ENCODE results near the gene ASB13.
"Not testable (repeated sequence)": the region's sequence is repeated elsewhere in the genome, so short reads cannot be mapped to it uniquely, and the experiment has no call there.

Gene ASB13

DNA sequence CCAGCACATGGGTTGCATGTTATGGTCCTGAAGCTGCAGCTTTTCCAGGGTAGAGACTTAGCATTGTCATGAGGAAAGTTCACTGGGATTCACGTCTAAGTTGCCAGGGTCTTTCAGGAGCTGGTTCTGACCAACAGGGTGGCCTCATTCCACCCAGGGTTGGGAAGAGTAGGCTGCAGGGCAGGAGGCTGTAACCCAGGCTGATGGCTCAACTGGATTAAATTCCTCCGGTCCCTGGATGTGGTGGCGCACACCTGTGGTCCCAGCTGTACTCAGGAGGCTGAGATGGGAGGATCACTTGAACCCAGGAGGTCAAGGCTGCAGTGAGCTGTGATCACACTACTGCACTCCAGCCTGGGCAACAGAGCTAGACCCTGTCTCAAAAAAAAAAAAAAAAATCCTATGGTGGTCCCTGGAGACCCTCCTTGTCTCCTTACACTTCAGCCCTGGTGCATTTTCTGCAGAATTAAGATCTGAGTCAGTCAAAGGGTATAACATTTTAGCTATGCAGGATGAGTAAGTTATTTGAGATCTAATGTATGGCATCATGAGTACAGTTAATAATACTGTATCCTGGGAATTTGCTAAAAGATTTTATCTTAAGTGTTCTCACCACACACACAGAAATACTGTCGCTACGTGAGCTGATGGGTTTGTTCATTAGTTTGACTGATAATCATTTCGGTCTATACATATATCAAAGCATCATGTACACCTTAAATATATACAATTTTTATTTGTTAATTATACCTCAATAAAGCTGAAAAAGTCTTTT is 44.0 kb downstream of the ASB13 start:
- DNase-seq, result no peak

DNA sequence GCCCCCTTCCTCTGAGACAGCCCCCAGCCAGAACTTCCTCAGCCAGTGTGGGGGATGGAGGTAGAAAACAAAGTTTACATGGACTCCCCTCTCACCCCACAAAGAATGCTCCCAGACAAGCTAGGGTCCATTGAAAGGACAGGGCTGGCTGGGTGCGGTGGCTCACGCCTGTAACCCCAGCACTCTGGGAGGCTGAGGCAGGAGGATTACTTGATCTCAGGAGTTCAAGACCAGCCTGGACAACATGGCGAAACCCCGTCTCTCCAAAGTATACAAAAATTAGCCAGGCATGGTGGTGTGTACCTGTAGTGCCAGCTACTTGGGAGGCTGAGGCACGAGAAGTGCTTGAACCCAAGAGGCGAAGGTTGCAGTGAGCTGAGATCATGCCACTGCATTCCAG is 45.0 kb downstream of the ASB13 start:
- not testable (repeated sequence) for DNase-seq

DNA sequence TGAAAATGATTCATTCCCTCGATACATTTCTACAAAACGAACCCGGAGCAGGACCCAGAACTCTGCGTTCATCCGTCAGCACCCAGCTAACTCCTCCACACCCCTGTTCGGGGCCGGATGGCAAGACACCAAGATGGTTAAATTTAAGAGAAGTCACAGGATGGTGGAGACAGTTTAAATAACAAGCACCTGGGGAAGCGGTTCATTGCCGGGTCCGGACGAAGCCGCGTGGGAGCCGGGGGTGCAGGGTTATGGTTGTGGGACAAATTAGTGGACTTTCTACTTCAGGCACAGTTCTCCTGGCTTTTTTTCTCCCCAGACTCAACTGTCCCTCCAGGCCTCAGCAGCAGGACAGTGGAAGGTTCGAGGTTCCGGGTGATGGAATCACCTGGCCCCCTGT is 45.4 kb downstream of the ASB13 start:
- no peak for DNase-seq

DNA sequence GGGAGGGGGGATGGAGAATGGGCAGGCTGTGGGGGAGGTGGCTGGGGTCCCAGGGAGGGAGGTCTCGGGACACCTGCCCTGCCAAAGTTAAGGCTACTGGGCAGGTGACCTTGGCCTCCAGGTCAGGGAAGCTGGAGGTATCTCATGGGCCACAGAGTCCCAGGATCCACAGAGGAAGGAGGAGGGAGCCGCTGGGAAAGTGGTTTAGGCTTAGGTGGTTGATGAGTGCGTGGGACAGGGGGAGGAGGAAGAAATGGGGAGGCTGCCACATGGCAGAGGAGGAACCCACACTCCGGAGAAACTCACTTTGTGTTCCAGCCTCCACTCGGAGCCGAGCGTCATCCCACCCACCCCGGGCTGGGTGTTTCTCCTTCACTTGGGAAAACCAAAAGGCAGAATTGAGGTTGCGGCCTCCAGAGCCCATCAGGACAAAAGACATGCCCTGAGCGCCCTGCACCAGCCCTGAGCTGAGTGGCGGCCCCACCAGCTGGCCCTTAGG is 46.1 kb downstream of the ASB13 start:
- no peak for DNase-seq

DNA sequence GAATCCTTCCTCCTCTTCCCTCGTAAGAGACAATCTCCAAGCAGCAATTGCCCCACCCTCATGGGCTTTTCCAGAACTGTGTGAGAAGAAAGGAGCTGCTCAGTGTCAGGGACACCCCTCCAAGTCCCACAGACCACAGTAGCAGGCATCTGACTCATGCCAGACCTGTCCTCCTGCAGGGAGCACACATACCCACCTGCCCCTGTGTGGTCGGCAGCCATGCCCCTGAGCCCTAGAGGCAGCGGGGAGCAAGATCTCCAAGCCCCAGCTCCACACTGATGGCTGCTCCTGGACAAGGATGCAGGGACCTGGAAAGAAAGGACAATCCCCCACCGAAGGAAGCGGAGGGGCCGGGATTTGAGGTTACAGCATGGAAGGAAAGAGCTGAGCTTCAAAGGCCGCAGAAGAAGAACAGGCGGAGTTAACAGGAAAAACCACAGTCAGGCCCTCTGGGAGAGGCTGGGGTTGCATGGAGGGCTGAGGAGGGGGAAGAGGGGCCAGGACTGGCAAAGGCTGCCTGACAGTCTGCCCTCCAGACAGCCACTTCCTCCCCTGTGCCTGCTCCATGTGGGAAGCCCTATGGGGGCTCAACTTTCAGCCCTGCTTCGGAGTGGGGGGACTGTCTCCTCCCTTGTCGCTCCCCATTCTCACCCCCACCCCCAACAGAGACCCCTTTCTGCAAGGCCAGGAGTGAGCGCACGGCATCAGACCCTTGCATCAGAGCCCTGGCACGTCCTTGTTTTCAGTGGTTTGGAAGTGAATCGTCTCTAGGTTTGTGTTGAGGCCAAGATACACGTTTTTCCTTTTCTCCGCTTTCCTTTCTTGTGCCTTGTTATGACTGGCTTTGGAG is 46.8 kb downstream of the ASB13 start:
- no peak for DNase-seq

DNA sequence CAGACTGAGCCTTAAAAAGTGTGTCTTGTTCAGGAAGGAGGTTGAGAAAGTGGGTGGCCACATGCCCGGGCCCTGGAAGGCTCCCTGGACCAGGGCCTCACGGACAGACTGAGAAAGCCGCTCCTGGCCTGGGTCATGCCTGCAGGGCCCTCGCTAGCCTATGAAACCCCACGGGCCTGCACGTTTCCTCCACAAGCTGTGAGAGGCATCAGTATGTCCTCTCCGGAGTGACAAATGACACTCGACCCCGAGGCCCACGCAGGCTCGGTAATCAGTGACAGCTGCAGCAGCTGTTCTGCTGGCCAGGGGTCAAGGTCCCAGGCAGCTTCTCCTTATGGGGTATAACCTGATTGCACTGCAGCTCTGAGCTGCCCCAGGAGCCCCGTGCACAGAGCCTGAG is 47.6 kb downstream of the ASB13 start:
- no peak for DNase-seq

DNA sequence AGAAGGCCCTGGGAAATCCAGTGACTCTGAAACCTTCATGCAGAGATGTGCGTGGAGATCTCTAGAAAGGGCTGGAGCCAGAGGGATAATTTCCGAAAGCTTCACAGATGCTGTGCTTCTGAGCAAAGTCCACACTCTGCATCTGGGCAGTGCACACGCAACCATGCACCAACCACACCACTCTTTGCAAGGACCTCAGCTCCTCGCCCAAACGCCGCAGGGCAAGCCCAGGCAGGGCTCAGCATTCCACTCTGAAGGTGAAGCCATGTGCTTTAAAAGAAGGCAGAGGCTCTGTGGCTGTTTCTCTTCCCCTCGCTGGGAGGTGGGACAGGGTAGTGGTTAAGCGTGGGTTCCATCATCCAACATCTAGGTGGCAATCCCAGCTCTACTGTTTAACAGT is 48.4 kb downstream of the ASB13 start:
- no peak for DNase-seq

DNA sequence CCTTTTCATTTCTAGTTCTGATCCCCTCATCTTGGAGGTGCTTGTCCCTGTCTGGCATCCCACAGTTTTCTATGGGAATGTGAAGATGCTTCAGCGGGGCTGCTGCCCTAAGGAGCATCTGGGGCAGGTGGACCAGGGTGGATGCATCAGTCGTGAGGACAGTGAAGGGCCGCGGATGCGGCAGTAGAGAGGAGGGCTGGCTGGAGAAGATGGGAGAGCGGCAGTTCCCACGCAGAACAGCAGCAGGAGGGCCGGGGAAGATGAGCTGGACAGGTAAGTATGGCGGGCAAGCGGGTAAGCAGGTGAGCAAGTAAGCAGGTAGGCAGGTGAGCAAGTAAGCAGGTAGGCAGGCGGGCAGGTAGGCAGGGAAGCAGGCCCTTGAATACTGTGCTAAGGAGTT is 48.9 kb downstream of the ASB13 start:
- DNase-seq, result no peak

DNA sequence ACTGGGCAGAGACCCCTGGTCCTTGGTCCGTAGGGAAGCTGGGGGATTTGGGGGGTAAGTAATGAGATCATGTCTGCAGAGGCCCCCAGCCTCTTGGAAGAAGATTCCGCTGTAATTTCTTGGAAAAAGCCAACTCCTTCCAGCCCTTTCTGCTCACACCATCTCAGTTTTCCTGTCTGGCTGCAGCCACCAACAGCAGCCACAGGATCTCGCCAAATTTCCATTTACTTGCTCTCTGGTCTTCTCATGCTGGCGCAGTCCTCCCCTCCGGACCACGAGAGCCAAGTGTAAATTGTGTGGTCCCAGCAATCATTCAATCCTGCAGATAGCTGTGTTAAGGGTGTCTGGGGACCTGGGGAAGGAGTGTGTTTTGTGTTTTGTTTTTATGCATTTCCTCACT is 49.6 kb downstream of the ASB13 start:
- DNase-seq, result no peak

DNA sequence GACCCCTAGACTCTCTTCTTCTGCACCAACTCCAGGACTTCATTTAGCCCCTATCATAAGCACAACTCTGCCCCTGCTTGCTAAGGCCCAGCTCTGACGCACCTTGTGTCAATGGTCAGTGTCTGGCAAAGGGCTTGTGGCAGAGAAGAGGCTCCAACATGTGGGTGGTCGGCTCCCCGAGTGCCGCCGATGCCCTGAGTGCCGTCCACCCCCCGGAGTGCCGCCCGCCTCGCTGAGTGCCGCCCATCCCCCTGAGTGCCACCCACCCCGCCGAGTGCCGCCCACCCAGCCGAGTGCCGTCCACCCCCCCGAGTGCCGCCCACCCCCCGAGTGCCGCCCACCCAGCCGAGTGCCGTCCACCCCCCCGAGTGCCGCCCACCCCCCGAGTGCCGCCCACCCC is 50.3 kb downstream of the ASB13 start:
- no peak for DNase-seq

DNA sequence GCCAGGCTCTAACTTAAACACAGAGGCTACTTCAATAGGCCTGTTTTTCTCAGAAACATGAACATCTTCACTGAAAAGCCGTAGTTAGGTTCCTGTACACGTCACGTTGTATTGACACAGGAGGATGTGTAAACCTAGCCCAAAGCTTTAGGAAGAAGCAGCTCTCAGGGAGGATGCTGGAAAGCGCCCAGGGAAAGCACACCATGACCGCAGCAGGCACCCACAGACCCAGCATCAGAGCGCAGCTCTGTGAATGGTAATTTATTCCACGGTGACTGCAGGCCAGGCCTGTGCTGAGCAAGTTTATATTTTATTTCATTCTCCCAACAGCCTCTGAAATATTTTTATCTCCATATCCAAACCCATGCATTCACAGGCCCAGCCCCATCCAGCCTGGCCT is 51.1 kb downstream of the ASB13 start:
- no peak for DNase-seq

DNA sequence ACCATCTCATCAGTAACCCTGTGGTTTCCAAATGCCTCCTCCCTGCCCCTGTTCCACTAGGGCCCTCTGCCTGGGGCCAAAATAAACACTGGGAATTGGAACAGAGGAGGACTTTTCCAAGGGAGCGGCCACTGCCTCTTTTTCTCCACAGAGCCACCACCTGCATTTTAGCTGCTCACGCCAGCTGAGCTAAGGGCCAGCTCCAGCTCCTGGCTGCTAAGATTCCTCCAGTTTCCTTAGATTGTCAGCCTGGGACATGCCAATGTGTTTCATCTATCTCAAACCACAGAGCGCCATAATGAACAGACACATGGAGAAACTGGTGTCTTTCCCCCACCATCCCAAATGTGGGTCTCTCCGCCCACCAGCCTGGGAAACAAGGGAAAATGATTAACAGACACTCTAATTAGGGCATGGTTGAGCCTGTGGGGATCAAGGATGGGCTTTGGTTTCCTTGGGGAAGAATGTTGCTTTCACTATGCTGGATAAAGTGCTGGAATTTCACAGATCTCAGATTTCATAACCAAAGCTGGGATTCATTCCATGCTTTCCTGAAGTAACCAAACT is 52.2 kb downstream of the ASB13 start:
- no peak for DNase-seq

DNA sequence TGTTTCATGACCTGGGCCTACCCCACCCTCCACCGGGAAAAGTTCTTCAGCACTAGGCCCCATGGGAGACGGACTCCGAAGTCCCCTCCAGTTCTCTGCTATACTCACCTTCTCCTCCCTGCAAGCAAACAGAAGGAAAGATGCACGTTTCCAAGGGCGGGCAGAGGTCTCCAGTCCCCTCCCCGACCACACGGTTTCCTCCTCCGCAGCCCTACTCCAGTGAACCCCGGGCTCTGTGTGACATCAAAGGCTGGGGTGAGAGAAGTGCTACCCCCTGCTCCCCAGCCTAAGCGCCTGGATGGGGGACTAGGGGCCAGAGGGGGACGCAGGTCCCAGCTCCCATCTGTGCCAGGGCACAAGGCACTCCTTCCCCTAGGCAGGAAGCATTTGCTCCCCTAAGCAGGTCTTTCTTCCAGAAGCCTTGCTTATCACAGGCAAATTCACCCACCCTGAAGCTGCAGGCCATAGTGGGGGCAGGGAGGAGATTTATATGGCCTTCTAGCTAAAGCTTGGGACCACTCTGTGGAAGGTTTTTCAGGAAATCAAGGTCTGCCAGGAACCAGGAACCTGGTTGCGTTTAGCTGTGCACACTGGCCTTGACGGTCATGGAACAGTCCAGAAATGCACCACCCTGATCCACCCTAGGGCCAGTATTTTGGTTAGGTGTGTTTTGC is 52.8 kb downstream of the ASB13 start:
- DNase-seq, result no peak

DNA sequence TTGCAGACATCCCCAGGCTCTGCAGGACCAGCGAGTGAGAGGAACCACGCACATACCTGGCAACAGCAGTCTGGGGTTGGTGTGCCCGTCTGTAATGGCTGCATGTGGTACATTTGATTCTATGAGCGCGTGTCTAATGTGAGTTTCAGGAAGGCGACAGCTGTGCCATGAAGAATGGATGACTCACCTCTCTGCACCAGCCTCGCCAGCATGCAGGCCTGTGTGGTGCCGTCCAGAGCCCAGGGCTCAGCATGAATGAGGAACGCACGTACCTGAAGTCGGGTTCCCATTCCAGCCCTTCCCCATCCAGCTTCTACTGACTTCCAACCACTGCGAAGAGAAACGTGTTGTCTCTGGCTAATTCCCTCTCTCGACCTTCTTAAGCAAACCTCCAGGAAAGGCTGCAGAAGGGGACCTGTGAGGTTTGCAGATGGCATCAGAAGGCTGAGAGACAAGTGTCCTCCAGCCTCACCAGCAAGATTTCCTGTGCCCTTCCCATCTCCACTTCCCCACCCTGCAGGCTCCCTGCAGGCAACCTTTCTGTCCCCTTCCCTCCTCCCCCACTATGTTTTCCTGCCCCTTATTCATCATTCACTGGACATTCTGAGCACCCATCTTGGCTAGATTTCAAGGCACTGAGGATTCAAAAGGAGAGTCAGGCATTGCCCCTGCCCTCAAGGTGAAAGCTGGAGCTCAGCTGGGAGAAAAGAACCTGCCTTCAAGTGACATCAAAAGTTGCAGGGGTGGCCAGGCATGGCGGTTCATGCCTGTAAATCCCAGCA is 54.3 kb downstream of the ASB13 start:
- DNase-seq, result no peak

DNA sequence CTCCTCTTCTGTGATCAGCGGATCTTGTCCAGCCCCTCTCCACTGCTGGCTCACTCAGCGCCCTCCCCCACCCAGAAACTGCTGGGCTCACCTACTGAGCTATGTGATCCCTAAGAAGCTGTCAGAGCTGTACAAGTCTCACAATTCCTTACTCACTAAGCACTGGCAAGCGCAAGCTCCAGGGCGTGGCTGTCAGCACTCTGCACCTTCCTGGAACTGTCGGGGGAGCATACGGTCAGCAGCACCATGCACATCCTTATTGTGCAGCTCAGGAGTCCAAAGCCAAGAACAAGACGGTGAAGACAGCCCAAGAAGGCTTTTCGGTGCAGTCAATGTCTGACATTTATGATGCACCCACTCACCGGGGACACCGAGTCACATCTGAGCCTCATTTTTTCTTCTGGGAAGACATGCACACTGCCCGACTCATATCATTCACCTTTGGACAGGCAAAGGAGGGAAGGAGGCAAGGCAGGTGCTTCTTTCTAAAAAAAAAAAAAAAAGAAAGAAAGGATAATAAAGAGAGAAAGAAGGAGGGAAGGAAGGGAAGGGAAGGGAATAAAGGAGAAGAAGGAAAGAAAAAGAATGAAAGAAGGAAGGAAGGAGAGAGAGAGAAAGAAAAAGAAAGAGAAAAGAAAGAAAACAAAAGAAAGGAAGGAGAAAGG is 56.3 kb downstream of the ASB13 start:
- DNase-seq, result no peak

DNA sequence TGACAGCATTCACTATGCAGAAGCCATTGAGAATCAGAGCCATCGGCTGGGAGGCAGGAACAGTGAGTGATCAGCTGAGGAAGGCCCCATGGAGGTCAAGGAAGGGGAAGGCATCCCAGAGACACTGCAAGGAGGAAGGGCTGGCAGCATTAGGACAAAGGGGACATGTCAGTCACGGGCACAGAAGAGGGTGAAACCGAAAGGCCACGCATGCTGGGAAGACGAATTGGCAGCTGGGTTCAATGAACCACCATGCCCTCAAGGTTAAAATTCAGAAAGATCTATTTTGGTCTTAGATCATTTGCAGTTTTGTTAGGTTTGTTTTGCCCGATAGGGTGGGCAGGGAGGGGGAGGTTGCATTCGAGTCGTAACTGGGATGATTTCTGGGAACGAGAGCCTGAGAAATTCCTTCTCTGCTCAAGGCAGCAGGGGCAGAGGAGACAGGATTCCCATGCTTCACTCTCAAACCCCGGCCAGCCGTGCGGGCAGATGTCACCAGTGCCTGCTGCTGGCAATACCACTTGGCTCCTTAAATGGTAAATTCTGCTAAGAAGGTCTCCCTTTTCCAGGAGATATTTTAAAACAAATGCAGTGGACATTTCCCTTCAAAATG is 57.7 kb downstream of the ASB13 start:
- DNase-seq, result no peak

DNA sequence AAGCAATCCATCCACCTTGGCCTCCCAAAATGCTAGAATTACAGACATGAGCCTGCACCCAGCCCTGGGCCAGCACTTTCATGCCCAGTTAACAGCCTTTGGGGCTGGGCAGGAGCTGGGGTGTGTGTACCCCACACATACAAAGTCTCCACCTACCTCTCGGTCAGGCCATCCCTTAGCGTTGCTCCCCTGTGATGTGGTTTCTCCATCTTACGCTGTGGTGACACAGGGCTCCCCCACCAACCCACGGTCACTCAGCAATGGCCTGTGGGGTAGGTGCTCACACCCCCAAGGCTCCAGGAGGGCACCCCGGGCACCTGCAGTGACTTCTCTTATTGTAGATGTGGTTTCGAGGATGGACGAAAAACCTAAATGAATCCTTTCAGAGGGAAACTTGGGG is 58.8 kb downstream of the ASB13 start:
- no peak for DNase-seq

DNA sequence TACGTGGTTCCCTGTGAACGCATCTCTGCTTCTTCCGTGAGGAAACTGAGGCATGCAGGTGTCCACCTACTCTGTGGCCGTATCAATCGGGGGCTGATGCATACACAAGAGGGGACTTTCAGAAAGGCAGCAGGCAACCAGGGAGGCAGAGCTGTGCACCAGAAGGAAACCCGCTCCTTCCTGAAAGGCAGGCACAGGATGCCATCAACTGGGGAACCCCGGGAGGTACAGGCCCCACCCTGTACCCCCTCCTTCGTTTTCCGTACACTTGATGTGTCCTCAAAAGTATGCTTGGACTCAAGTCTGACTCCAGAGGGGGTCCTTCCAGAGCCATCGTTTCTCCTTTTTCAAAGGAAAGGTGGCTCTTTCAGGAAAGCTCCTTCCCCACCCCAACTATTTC is 59.5 kb downstream of the ASB13 start:
- DNase-seq, result no peak

DNA sequence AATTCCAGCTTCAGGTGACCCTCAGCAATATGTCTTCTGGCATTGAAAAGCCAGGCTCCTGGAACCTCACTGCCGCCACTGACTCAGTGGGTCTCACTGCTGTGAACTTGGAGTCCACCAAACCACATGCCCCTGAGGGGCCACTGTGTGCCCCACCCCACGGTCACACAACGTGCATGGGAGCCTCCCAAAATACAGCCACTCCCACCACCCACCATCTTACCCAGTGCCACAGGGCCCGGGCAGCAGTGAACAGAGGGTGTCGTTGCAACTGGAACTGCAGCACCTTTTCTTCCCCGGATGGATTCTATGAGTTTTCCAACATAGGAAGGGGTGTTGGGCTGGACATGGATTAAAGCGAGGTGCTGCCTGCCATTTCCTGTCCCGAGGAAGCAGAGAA is 60.1 kb downstream of the ASB13 start:
- DNase-seq, result no peak

DNA sequence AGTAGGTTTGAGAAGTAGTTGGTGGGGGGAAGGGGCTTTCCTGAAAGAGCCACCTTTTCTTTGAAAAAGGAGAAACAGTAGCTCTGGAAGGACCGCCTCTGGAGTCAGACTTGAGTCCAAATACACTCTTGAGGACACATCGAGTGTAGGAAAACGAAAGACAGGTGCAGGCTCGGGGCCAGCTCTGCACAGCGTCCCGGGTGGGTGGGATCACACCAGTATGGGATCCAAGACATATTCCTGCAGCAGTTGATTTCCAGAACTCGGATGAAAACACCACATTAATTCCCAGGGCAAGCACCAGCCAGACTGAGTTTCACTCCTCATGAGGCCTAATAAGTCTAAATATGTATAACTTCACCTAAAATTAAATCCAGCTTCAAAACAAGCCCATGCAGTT is 61.4 kb downstream of the ASB13 start:
- no peak for DNase-seq

DNA sequence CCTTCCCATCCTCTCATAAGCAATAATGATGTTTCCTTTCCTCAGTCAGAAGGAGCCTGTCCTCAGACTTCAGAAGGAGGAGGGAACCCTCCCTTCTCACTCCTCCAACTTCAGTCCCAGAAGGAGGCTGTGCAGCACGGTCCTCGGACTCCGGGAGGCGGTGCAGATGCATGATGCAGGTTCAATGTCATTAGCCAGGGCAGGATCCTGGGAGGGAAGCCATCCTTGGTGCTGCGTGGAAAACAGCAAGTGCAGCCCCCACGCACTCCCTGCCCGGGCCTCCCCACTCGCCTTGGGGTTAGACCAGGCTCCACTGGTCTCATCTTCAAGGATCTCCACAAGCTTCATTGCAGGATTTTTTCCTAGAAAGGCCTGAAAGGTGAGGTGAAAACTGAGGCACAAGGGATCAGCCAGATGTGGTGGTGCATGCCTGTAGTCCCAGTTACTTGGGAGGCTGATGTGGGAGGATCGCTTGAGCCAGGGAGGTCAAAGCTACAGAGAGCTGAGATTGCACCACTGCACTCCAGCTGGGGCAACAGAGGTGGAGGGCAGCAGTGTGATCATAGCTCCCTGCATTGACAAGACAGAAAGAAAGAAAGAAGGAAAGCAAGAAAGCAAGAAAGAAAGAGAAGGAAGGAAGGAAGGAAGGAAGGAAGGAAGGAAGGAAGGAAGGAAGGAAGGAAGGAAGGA is 62.0 kb downstream of the ASB13 start:
- DNase-seq, result no peak
